Hepatocyte (in vitro differentiated cells): ENCODE measurements around the gene CGRRF1. TPM values are rescaled to one million over a fixed set of nuclear protein-coding genes. Genes with fewer than 3 reads are reported as not detected.

ENCODE experiments used
- DNase-seq: peaks from one replicate; pipeline ENCODE4 v3.0.0-alpha.2; 2016; ENCODE audit warnings: low spot score
- H2AFZ ChIP-seq: fragments of 200-600 bp; sonication (generic); 2 replicates; pipeline ENCODE4 v1.6.0; 2016; ENCODE audit warnings: antibody characterized with exemption, mild to moderate bottlenecking
- H3K27ac ChIP-seq: fragments of 200-600 bp; sonication (generic); 2 replicates; pipeline ENCODE4 v1.5.1; 2016; ENCODE audit warnings: mild to moderate bottlenecking
- H3K27me3 ChIP-seq: fragments of 200-600 bp; sonication (generic); 2 replicates; pipeline ENCODE4 v1.6.1; 2016
- H3K36me3 ChIP-seq: fragments of 200-600 bp; sonication (generic); replicated peaks from 2 replicates; pipeline ENCODE4 v1.5.1; 2016; ENCODE audit warnings: low read depth; ENCODE audit not compliant: insufficient read depth
- H3K4me1 ChIP-seq: fragments of 200-600 bp; sonication (generic); 2 replicates; pipeline ENCODE4 v1.5.1; 2016; ENCODE audit warnings: mild to moderate bottlenecking, moderate library complexity; ENCODE audit not compliant: insufficient read depth
- H3K4me2 ChIP-seq: fragments of 200-600 bp; sonication (generic); 2 replicates; pipeline ENCODE4 v1.6.0; 2016
- H3K4me3 ChIP-seq: fragments of 200-600 bp; sonication (generic); 2 replicates; pipeline ENCODE4 v1.5.1; 2016; ENCODE audit warnings: mild to moderate bottlenecking
- H3K79me2 ChIP-seq: fragments of 200-600 bp; sonication (generic); 2 replicates; pipeline ENCODE4 v1.6.0; 2017; ENCODE audit warnings: mild to moderate bottlenecking
- H3K9me2 ChIP-seq: fragments of 200-600 bp; sonication (generic); replicated peaks from 2 replicates; pipeline ENCODE4 v1.6.0; 2017; ENCODE audit warnings: mild to moderate bottlenecking; ENCODE audit not compliant: insufficient read depth
- H3K9me3 ChIP-seq: fragments of 200-600 bp; sonication (generic); 2 replicates; pipeline ENCODE4 v1.5.1; 2016; ENCODE audit warnings: low read depth, mild to moderate bottlenecking
- H4K20me1 ChIP-seq: fragments of 200-600 bp; sonication (generic); 2 replicates; pipeline ENCODE4 v1.6.0; 2016; ENCODE audit warnings: mild to moderate bottlenecking; ENCODE audit not compliant: insufficient read depth, poor library complexity, severe bottlenecking
- CTCF ChIP-seq: fragments of 200-600 bp; sonication (generic); IDR thresholded peaks from 2 replicates; pipeline ENCODE4 v1.5.1; 2016; ENCODE audit warnings: antibody characterized with exemption, mild to moderate bottlenecking; ENCODE audit not compliant: poor library complexity
- EZH2 ChIP-seq: fragments of 200-600 bp; sonication (generic); IDR thresholded peaks from 2 replicates; pipeline ENCODE4 v1.6.1; 2016; ENCODE audit warnings: antibody characterized with exemption, mild to moderate bottlenecking, borderline replicate concordance
- EZH2phosphoT487 ChIP-seq: fragments of 200-600 bp; sonication (generic); IDR thresholded peaks from one replicate; pipeline ENCODE4 v1.6.1; 2018; ENCODE audit warnings: antibody characterized with exemption, mild to moderate bottlenecking, low read depth, moderate library complexity; ENCODE audit not compliant: unreplicated experiment, severe bottlenecking
- WGBS: methylation state at CpG from one replicate; pipeline ENCODE4 v1.1.6; 2016; ENCODE audit warnings: low lambda C conversion rate; ENCODE audit errors: missing lambda C conversion rate; 5-methylcytosine and 5-hydroxymethylcytosine counted together
- polyA plus RNA-seq: library from polyadenylated mRNA; unstranded; fragments of >200 nt; fragmentation: Nextera tagmentation; extraction: Ambion mirVana; gene quantifications from 2 replicates; pipeline ENCODE4 v1.2.1, GENCODE V29; 2016
- total RNA-seq: library from RNA; depleted of rRNA; stranded (reverse); fragments of >200 nt; gene quantifications from 2 replicates; pipeline ENCODE4 v1.2.3, GENCODE V29; 2014

Gene CGRRF1
- total and polyA plus RNA-seq, 2 experiments from 2014 or later, result 20.7 to 27.0 TPM

GRCh38 chr14:54497224-54497623 lies 12.5 kb upstream of the CGRRF1 start:
- Histone ChIP-seq H3K36me3 (no peaks in the 10 kb centered on the region), H4K20me1 (no peaks in the 10 kb centered on the region), H2AFZ (no peak overlapping the region), H3K4me3 (no peak overlapping the region), H3K9me3 (no peaks in the 10 kb centered on the region), H3K79me2 (no peaks in the 10 kb centered on the region), H3K4me1 (peaks cover 6% of the 10 kb centered on the region), H3K9me2 (no peaks in the 10 kb centered on the region), H3K4me2 (peak overlapping the region; percentile 54), H3K27me3 (no peaks in the 10 kb centered on the region), H3K27ac (peak overlapping the region; percentile 70)
- no peak for TF ChIP-seq CTCF
- no peak for TF ChIP-seq EZH2phosphoT487
- TF ChIP-seq EZH2, result no peak
- 36% methylated on average over 2 of the region's 2 CpGs for WGBS
- no peak for DNase-seq

- Histone ChIP-seq H3K9me2 (no peaks in the 10 kb centered on the region), H3K27ac (peak overlapping the region; percentile 70), H4K20me1 (no peaks in the 10 kb centered on the region), H3K4me1 (peaks cover 6% of the 10 kb centered on the region), H2AFZ (no peak overlapping the region), H3K36me3 (no peaks in the 10 kb centered on the region), H3K9me3 (no peaks in the 10 kb centered on the region), H3K27me3 (no peaks in the 10 kb centered on the region), H3K79me2 (no peaks in the 10 kb centered on the region), H3K4me2 (peak overlapping the region; percentile 54), H3K4me3 (no peak overlapping the region)
- TF ChIP-seq EZH2phosphoT487 (no peak), CTCF (no peak), EZH2 (no peak)
- WGBS, result 62% methylated on average over 5 of the region's 5 CpGs
- no peak for DNase-seq
These were observed 11.6 kb upstream of the CGRRF1 start for GRCh38 chr14:54498095-54498531.

GRCh38 chr14:54498579-54498978 lies 11.1 kb upstream of the CGRRF1 start:
- H4K20me1 ChIP-seq, result no peaks in the 10 kb centered on the region
- no peak overlapping the region for H3K4me3 ChIP-seq
- H3K4me1 ChIP-seq, result peaks cover 6% of the 10 kb centered on the region
- no peak overlapping the region for H2AFZ ChIP-seq
- H3K4me2 ChIP-seq, result peak overlapping the region; percentile 54
- H3K36me3 ChIP-seq, result no peaks in the 10 kb centered on the region
- DNase-seq, result no peak
- H3K27ac ChIP-seq, result peak overlapping the region; percentile 70
- no peaks in the 10 kb centered on the region for H3K27me3 ChIP-seq
- WGBS, result 84% methylated on average over 7 of the region's 7 CpGs
- H3K79me2 ChIP-seq, result no peaks in the 10 kb centered on the region
- TF ChIP-seq CTCF (no peak), EZH2 (no peak), EZH2phosphoT487 (no peak)
- H3K9me2 ChIP-seq, result no peaks in the 10 kb centered on the region
- H3K9me3 ChIP-seq, result no peaks in the 10 kb centered on the region

- H2AFZ ChIP-seq, result no peak overlapping the region
- no peaks in the 10 kb centered on the region for H4K20me1 ChIP-seq
- H3K4me1 ChIP-seq, result peaks cover 6% of the 10 kb centered on the region
- no peaks in the 10 kb centered on the region for H3K79me2 ChIP-seq
- no peaks in the 10 kb centered on the region for H3K27me3 ChIP-seq
- no peak overlapping the region for H3K4me3 ChIP-seq
- no peaks in the 10 kb centered on the region for H3K36me3 ChIP-seq
- H3K9me3 ChIP-seq, result no peaks in the 10 kb centered on the region
- TF ChIP-seq EZH2 (no peak), CTCF (no peak), EZH2phosphoT487 (no peak)
- H3K4me2 ChIP-seq, result no peak overlapping the region
- 95% methylated on average over 3 of the region's 3 CpGs for WGBS
- H3K27ac ChIP-seq, result no peak overlapping the region
- no peak for DNase-seq
- H3K9me2 ChIP-seq, result no peaks in the 10 kb centered on the region
These were observed 9.0 kb upstream of the CGRRF1 start for GRCh38 chr14:54500744-54501143.
